Suprapubic skin (tissue), 3 donors: Measurements from ENCODE around the gene CAMK2G.

Experiments
- CTCF ChIP-seq, 2 donors: fragments of 200-600 bp in 1 of 2; fragments of 450-650 bp in 1 of 2; sonication (generic) in 1 of 2; IDR thresholded peaks; one replicate each; pipeline ENCODE4 v1.5.1; 2016 to 2019; ENCODE audit warnings: antibody characterized with exemption in 2 of 2, mild to moderate bottlenecking in 1 of 2, moderate library complexity in 1 of 2
- EP300 ChIP-seq: sonication (generic); formaldehyde crosslinking; IDR thresholded peaks from one replicate; pipeline ENCODE4 v1.6.1; 2017; ENCODE audit warnings: antibody characterized with exemption
- POLR2A ChIP-seq, 2 donors: fragments of 450-650 bp; IDR thresholded peaks; one replicate each; pipeline ENCODE4 v1.6.1; 2017; ENCODE audit warnings: antibody characterized with exemption in 2 of 2, mild to moderate bottlenecking in 2 of 2, moderate library complexity in 2 of 2

GRCh38 chr10:73922864-73923133 lies 48.4 kb upstream of the CAMK2G start:
- no peak for TF ChIP-seq POLR2A (IDR thresholded peaks at IDR 0.05)
- no peak for TF ChIP-seq CTCF (IDR thresholded peaks at IDR 0.05)
- no peak for TF ChIP-seq EP300
